GM12874 (cell line): Measurements from ENCODE around the gene NIPSNAP3A.

Experiments used
- CTCF ChIP-seq: IDR thresholded peaks from 2 replicates; pipeline ENCODE4 v1.5.1; 2011; ENCODE audit warnings: low read depth, mild to moderate bottlenecking, control low read depth, low read length, moderate library complexity; ENCODE audit not compliant: insufficient read depth

Gene NIPSNAP3A

GRCh38 chr9:104745852-104746251 is 1.6 kb upstream of the NIPSNAP3A start:
- no peak for TF ChIP-seq CTCF

- no peak for TF ChIP-seq CTCF
Observed at GRCh38 chr9:104746285-104746684, 1.2 kb upstream of the NIPSNAP3A start.

GRCh38 chr9:104746798-104747197 is 685 bp upstream of the NIPSNAP3A start:
- TF ChIP-seq CTCF = no peak

- no peak for TF ChIP-seq CTCF
Observed at GRCh38 chr9:104747245-104747564, 278 bp upstream of the NIPSNAP3A start.

- TF ChIP-seq CTCF = no peak
Observed at GRCh38 chr9:104748359-104749031, 1.0 kb downstream of the NIPSNAP3A start.

- TF ChIP-seq CTCF = no peak
Observed at GRCh38 chr9:104750185-104750767, 2.8 kb downstream of the NIPSNAP3A start.

- no peak for TF ChIP-seq CTCF
Observed at GRCh38 chr9:104758974-104759373, 11.5 kb downstream of the NIPSNAP3A start.
